H4 (cell line): Measurements from ENCODE around the gene ACSF3. TPM values are rescaled to one million over a fixed set of nuclear protein-coding genes. Genes with fewer than 3 reads are reported as not detected.
"Not testable (repeated sequence)": the region's sequence is repeated elsewhere in the genome, so short reads cannot be mapped to it uniquely, and the experiment has no call there.

Experiments used
- DNase-seq: peaks from one replicate; pipeline ENCODE4 v3.0.0-alpha.2; 2015; ENCODE audit warnings: low spot score
- total RNA-seq: library from RNA; depleted of rRNA; stranded (reverse); fragments of >200 nt; shearing (Covaris generic); gene quantifications from 2 replicates; pipeline ENCODE4 v1.2.3, GENCODE V29; 2014

ACSF3 gene
- total RNA-seq, 1 experiment from 2014 or later = 25.9 TPM

GRCh38 chr16:89073346-89074071 is 20.1 kb upstream of the ACSF3 start:
- no peak for DNase-seq

GRCh38 chr16:89074072-89074674 is 19.5 kb upstream of the ACSF3 start:
- not testable (repeated sequence) for DNase-seq

GRCh38 chr16:89074803-89075688 is 18.6 kb upstream of the ACSF3 start:
- DNase-seq = no peak

- no peak for DNase-seq
These were observed 17.5 kb upstream of the ACSF3 start for GRCh38 chr16:89076159-89076558.

GRCh38 chr16:89077076-89077475 is 16.6 kb upstream of the ACSF3 start:
- no peak for DNase-seq

GRCh38 chr16:89078172-89078571 is 15.5 kb upstream of the ACSF3 start:
- DNase-seq = no peak

GRCh38 chr16:89079434-89079980 is 14.1 kb upstream of the ACSF3 start:
- DNase-seq = no peak

GRCh38 chr16:89080196-89080853 is 13.3 kb upstream of the ACSF3 start:
- DNase-seq = no peak

- DNase-seq = no peak
These were observed 12.1 kb upstream of the ACSF3 start for GRCh38 chr16:89081556-89081955.

GRCh38 chr16:89084411-89084810 is 9.2 kb upstream of the ACSF3 start:
- no peak for DNase-seq

GRCh38 chr16:89084814-89085612 is 8.6 kb upstream of the ACSF3 start:
- DNase-seq = no peak

- no peak for DNase-seq
These were observed 7.9 kb upstream of the ACSF3 start for GRCh38 chr16:89085755-89086154.

- DNase-seq = no peak
These were observed 5.6 kb upstream of the ACSF3 start for GRCh38 chr16:89087922-89088497.

GRCh38 chr16:89089120-89089519 is 4.5 kb upstream of the ACSF3 start:
- no peak for DNase-seq

GRCh38 chr16:89090182-89090630 is 3.4 kb upstream of the ACSF3 start:
- no peak for DNase-seq

- DNase-seq = no peak
These were observed 2.8 kb upstream of the ACSF3 start for GRCh38 chr16:89090669-89091426.

GRCh38 chr16:89092013-89092412 is 1.6 kb upstream of the ACSF3 start:
- no peak for DNase-seq

GRCh38 chr16:89093252-89093601 is 425 bp upstream of the ACSF3 start:
- not testable (repeated sequence) for DNase-seq

GRCh38 chr16:89094252-89094879 is 714 bp downstream of the ACSF3 start:
- DNase-seq = no peak
